PC-3 (cell line): ENCODE results near the gene UPF1. TPM values are rescaled to one million over a fixed set of nuclear protein-coding genes. Genes with fewer than 3 reads are reported as not detected.

Experiments
- ATAC-seq: fragments of 200-7000 bp; cut with Tn5 transposase; 2 replicates; pipeline ENCODE4 v1.9.1; 2020; ENCODE audit warnings: mild to moderate bottlenecking, moderate library complexity
- BruUV-seq: library from RNA; stranded (reverse); fragments of 400-500 nt; replicated peaks from 2 replicates; lab custom pipeline; 2021; lab: Mats Ljungman, UMichigan
- CTCF ChIA-PET: fragments of 300-600 bp; sonication (Branson Sonifier 250); formaldehyde crosslinking; loops from one replicate; lab custom pipeline; 2022; ENCODE audit warnings: antibody characterized with exemption; lab: Charles Lee
- POLR2A ChIA-PET: fragments of 300-600 bp; sonication (Branson Sonifier 250); formaldehyde crosslinking; loops from one replicate; lab custom pipeline; 2022; ENCODE audit warnings: antibody characterized with exemption; ENCODE audit not compliant: unreplicated experiment; lab: Charles Lee
- DNase-seq: peaks from one replicate; pipeline ENCODE4 v3.0.0-alpha.2; 2015
- H2AFZ ChIP-seq: fragments of 300-600 bp; sonication (generic); 2 replicates; pipeline ENCODE4 v1.6.0; 2016; ENCODE audit warnings: antibody characterized with exemption, low read length
- H3F3A ChIP-seq: fragments of 300-600 bp; sonication (generic); one replicate; pipeline ENCODE4 v1.6.0; 2017; ENCODE audit warnings: antibody characterized with exemption, low read length, control low read depth, mild to moderate bottlenecking; ENCODE audit not compliant: unreplicated experiment
- H3K27ac ChIP-seq: fragments of 300-600 bp; sonication (generic); 2 replicates; pipeline ENCODE4 v1.5.1; 2016; ENCODE audit warnings: mild to moderate bottlenecking, low read length
- H3K27me3 ChIP-seq: fragments of 300-600 bp; sonication (generic); 2 replicates; pipeline ENCODE4 v1.6.1; 2016; ENCODE audit warnings: low read length, mixed read lengths
- H3K36me3 ChIP-seq: fragments of 300-600 bp; sonication (generic); 2 replicates; pipeline ENCODE4 v1.6.1; 2016; ENCODE audit warnings: low read depth, mixed run types, low read length, mixed read lengths
- H3K4me1 ChIP-seq: fragments of 300-600 bp; sonication (generic); 2 replicates; pipeline ENCODE4 v1.5.1; 2016; ENCODE audit warnings: low read length; ENCODE audit not compliant: insufficient read depth
- H3K4me2 ChIP-seq: fragments of 300-600 bp; sonication (generic); 2 replicates; pipeline ENCODE4 v1.6.0; 2016; ENCODE audit warnings: low read length
- H3K4me3 ChIP-seq: fragments of 300-600 bp; sonication (generic); 2 replicates; pipeline ENCODE4 v1.5.1; 2016; ENCODE audit warnings: mild to moderate bottlenecking, low read length, mixed read lengths
- H3K79me2 ChIP-seq: fragments of 300-600 bp; sonication (generic); 2 replicates; pipeline ENCODE4 v1.6.1; 2017; ENCODE audit warnings: low read length, mixed read lengths
- H3K9ac ChIP-seq: fragments of 300-600 bp; sonication (generic); 2 replicates; pipeline ENCODE4 v1.6.0; 2016; ENCODE audit warnings: mild to moderate bottlenecking, low read length
- H3K9me2 ChIP-seq: fragments of 300-600 bp; sonication (generic); replicated peaks from 2 replicates; pipeline ENCODE4 v1.6.1; 2016; ENCODE audit warnings: mixed run types, low read length, mixed read lengths
- H3K9me3 ChIP-seq: fragments of 300-600 bp; sonication (generic); 2 replicates; pipeline ENCODE4 v1.6.1; 2016; ENCODE audit warnings: low read length, mixed read lengths
- H4K20me1 ChIP-seq: fragments of 300-600 bp; sonication (generic); 2 replicates; pipeline ENCODE4 v1.6.1; 2016; ENCODE audit warnings: low read length, mixed read lengths
- EZH2 ChIP-seq: fragments of 300-600 bp; sonication (generic); IDR thresholded peaks from one replicate; pipeline ENCODE4 v1.6.1; 2017; ENCODE audit warnings: antibody characterized with exemption, mild to moderate bottlenecking, low read length; ENCODE audit not compliant: unreplicated experiment
- EZH2phosphoT487 ChIP-seq: fragments of 300-600 bp; sonication (generic); IDR thresholded peaks from 2 replicates; pipeline ENCODE4 v1.6.1; 2018; ENCODE audit warnings: mild to moderate bottlenecking, antibody characterized with exemption, low read length, borderline replicate concordance
- intact Hi-C: fragments of 100-400 bp; cut with micrococcal nuclease; formaldehyde crosslinking; loops from 2 replicates; pipeline ENCODE4 v1.9.0; 2023
- total RNA-seq: library from RNA; depleted of rRNA; stranded (reverse); fragments of >200 nt; gene quantifications from 2 replicates; pipeline ENCODE4 v1.2.3, GENCODE V29; 2014
- TF ChIP-seq, protein P1 (sequence below): fragments of 300-600 bp; sonication (generic); conservative IDR thresholded peaks from 2 replicates; pipeline ENCODE4 v1.5.1; 2017; ENCODE audit warnings: antibody characterized with exemption, low read depth, mild to moderate bottlenecking, low read length

UPF1 gene
- total RNA-seq, 1 experiment from 2014 or later: 97.1 TPM

DNA sequence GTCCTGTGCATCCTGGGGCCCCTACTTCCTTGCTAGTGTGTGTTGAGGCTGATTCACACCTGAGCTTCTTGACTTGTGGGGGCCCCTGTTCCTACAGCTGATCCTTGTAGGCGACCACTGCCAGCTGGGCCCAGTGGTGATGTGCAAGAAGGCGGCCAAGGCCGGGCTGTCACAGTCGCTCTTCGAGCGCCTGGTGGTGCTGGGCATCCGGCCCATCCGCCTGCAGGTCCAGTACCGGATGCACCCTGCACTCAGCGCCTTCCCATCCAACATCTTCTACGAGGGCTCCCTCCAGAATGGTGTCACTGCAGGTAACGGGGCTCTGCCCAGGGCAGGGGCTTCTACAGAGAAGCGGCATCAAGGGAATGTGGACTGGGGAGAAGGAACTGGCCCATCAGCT is 25.5 kb downstream of the UPF1 start:
- Histone ChIP-seq H3K79me2 (no peaks in the 10 kb centered on the region), H2AFZ (no peak overlapping the region), H3F3A (no peaks in the 10 kb centered on the region), H3K4me1 (no peaks in the 10 kb centered on the region), H3K9me3 (no peaks in the 10 kb centered on the region), H3K4me3 (no peak overlapping the region), H3K9ac (no peak overlapping the region), H3K36me3 (peaks cover 78% of the 10 kb centered on the region), H3K4me2 (no peak overlapping the region), H4K20me1 (0 out of 2 replicates have a peak, but pooled peaks cover 5% of the 10 kb centered on the region), H3K27ac (no peak overlapping the region), H3K9me2 (no peaks in the 10 kb centered on the region), H3K27me3 (no peaks in the 10 kb centered on the region)
- ChIA-PET POLR2A (no interaction called here), CTCF (no interaction called here)
- TF ChIP-seq EZH2phosphoT487: no peak
- TF ChIP-seq, protein P1, sequence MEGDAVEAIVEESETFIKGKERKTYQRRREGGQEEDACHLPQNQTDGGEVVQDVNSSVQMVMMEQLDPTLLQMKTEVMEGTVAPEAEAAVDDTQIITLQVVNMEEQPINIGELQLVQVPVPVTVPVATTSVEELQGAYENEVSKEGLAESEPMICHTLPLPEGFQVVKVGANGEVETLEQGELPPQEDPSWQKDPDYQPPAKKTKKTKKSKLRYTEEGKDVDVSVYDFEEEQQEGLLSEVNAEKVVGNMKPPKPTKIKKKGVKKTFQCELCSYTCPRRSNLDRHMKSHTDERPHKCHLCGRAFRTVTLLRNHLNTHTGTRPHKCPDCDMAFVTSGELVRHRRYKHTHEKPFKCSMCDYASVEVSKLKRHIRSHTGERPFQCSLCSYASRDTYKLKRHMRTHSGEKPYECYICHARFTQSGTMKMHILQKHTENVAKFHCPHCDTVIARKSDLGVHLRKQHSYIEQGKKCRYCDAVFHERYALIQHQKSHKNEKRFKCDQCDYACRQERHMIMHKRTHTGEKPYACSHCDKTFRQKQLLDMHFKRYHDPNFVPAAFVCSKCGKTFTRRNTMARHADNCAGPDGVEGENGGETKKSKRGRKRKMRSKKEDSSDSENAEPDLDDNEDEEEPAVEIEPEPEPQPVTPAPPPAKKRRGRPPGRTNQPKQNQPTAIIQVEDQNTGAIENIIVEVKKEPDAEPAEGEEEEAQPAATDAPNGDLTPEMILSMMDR: no peak
- no peak for TF ChIP-seq EZH2
- DNase-seq (no peak), ATAC-seq (no peak)
- intact Hi-C loops: no loop called here
- no TSS peak for BruUV-seq

DNA sequence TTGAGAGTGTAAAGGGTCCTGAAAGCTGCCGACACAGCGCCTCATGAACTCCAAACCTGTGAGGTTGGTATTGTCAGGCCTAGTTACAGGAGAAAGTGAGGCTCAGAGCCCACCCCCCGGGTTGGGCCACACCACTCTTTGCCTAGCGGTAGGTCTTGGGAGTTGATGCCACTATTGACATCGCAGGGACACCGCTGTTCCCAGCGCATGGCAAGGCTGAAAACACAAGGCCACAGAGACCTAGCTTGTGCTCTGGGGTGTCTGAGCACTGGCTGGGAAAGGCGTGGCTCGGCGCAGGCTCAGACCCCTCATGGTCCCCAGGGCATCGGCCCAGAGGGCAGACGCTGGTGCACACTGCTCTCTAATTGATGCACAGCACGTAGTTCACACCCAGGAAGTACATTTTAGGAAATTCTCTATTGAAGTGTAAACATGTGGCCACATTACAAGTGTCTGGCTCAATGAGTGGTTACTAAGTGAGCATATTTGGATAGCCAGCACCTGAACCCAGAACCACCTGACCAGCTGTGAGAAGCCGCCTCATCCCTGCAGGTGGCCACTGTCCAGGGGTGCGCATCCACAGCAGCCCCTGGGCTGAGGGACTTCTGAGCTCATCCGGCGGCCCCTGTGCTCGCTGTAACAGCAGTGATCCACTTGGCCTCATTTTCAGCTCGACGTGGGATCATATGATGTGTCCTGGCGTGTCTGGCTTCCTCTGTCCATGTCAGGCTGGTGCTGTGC is 27.3 kb downstream of the UPF1 start:
- Histone ChIP-seq H3K79me2 (no peaks in the 10 kb centered on the region), H3K4me2 (no peak overlapping the region), H3K4me3 (no peak overlapping the region), H3K27ac (no peak overlapping the region), H3K27me3 (no peaks in the 10 kb centered on the region), H2AFZ (no peak overlapping the region), H3K4me1 (no peaks in the 10 kb centered on the region), H4K20me1 (0 out of 2 replicates have a peak, but pooled peaks cover 5% of the 10 kb centered on the region), H3K36me3 (peaks cover 83% of the 10 kb centered on the region), H3K9me2 (no peaks in the 10 kb centered on the region), H3K9me3 (no peaks in the 10 kb centered on the region), H3F3A (no peaks in the 10 kb centered on the region), H3K9ac (no peak overlapping the region)
- TF ChIP-seq EZH2phosphoT487: no peak
- no peak for TF ChIP-seq EZH2
- TF ChIP-seq, protein P1: no peak
- ATAC-seq: no peak
- BruUV-seq: no TSS peak
- no peak for DNase-seq
- CTCF ChIA-PET: interaction anchor here (0.5 kb wide), 1 partner anchor 863 kb away, joined by 6 read pairs; no protein-coding TSS in a partner anchor
- intact Hi-C loops: no loop called here
- POLR2A ChIA-PET: no interaction called here

DNA sequence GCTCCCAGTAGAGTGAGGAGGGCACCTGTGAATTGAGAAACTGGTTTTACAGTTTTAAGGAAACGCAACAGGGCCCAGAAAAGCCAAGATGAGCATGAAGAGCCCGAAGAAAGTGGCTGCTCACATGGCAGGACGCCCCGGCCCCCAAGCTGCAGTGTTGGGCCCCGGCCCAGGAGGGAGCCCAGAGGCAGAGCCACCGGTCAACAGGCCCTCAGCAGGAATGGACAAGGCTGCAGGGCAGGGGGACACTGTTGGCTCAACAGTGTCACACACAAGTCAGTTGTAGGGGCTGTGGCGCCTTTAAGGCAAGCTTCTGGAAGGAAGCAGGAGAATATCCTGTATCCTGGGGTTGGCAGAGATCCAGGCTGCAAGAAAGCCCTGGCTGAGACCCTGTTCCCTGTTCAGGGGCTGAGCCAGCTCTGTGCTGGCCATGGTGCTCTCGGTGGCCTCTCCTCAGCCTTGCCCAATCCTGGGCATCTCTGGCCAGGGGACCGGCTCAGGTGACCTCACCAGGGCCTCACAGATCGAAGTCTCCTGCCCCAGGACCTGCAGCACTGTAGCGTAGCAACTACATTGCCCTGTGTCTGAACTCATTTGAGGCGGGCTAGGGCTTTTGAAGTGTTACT is 28.0 kb downstream of the UPF1 start:
- Histone ChIP-seq H3F3A (no peaks in the 10 kb centered on the region), H3K9me2 (no peaks in the 10 kb centered on the region), H3K27me3 (no peaks in the 10 kb centered on the region), H2AFZ (no peak overlapping the region), H3K27ac (no peak overlapping the region), H3K4me3 (no peak overlapping the region), H3K36me3 (peaks cover 80% of the 10 kb centered on the region), H3K4me1 (no peaks in the 10 kb centered on the region), H4K20me1 (0 out of 2 replicates have a peak, but pooled peaks cover 5% of the 10 kb centered on the region), H3K9me3 (no peaks in the 10 kb centered on the region), H3K9ac (no peak overlapping the region), H3K4me2 (no peak overlapping the region), H3K79me2 (no peaks in the 10 kb centered on the region)
- TF ChIP-seq EZH2: no peak
- TF ChIP-seq EZH2phosphoT487: no peak
- TF ChIP-seq, protein P1: no peak
- POLR2A ChIA-PET: no interaction called here
- CTCF ChIA-PET: no interaction called here
- BruUV-seq: no TSS peak
- DNase-seq: no peak
- no peak for ATAC-seq
- intact Hi-C loops: no loop called here
